Natural killer cell (primary cell): ENCODE data around the gene NRSN2. TPM values are rescaled to one million over a fixed set of nuclear protein-coding genes. Genes with fewer than 3 reads are reported as not detected.

Experiments used
- ATAC-seq, 3 donors: fragments of 150-1000 bp in 2 of 3; fragments of 200-7000 bp in 1 of 3; cut with Tn5 transposase; 1 replicate in 1 of 3; 2 replicates in 2 of 3; pipeline ENCODE4 v1.10.0; 2021; ENCODE audit warnings: mild to moderate bottlenecking in 2 of 3, moderate library complexity in 2 of 3
- DNase-seq, 2 donors: peaks; one replicate each; pipeline versions ENCODE4 v3.0.0 to v3.0.0-alpha.2; 2013 to 2021; ENCODE audit warnings: mixed read lengths in 1 of 2
- H3K27ac ChIP-seq: one replicate; pipeline ENCODE4 v1.5.1; 2013; ENCODE audit warnings: mild to moderate bottlenecking, low read length
- H3K27me3 ChIP-seq: one replicate; pipeline ENCODE4 v1.6.1; 2013; ENCODE audit warnings: low read length; ENCODE audit not compliant: control insufficient read depth, insufficient read depth
- H3K36me3 ChIP-seq: one replicate; pipeline ENCODE4 v1.6.1; 2013; ENCODE audit warnings: low read length; ENCODE audit not compliant: control insufficient read depth, insufficient read depth
- H3K4me1 ChIP-seq: one replicate; pipeline ENCODE4 v1.6.1; 2013; ENCODE audit warnings: low read length; ENCODE audit not compliant: control insufficient read depth, insufficient read depth
- H3K4me3 ChIP-seq: one replicate; pipeline ENCODE4 v1.5.1; 2013; ENCODE audit warnings: low read length
- H3K9me3 ChIP-seq: one replicate; pipeline ENCODE4 v1.6.1; 2013; ENCODE audit warnings: low read length; ENCODE audit not compliant: control insufficient read depth, insufficient read depth
- H3K27ac Mint-ChIP-seq, 2 donors: one replicate each; pipeline ENCODE4 v1.8.0; 2022; ENCODE audit warnings: mild to moderate bottlenecking in 2 of 2, mixed read lengths in 2 of 2, moderate library complexity in 1 of 2
- H3K27me3 Mint-ChIP-seq, 2 donors: one replicate each; pipeline ENCODE4 v1.8.0; 2022; ENCODE audit warnings: low read depth in 2 of 2, mixed read lengths in 2 of 2
- H3K36me3 Mint-ChIP-seq: one replicate; pipeline ENCODE4 v1.8.0; 2022; ENCODE audit warnings: mixed read lengths
- H3K4me1 Mint-ChIP-seq, 2 donors: one replicate each; pipeline ENCODE4 v1.8.0; 2022; ENCODE audit warnings: mixed read lengths in 2 of 2
- H3K4me3 Mint-ChIP-seq: one replicate; pipeline ENCODE4 v1.8.0; 2022; ENCODE audit warnings: mild to moderate bottlenecking, moderate library complexity, mixed read lengths
- H3K9me3 Mint-ChIP-seq, 2 donors: one replicate each; pipeline ENCODE4 v1.8.0; 2022; ENCODE audit warnings: mixed read lengths in 2 of 2
- WGBS: methylation state at CpG from one replicate; pipeline ENCODE4 v1.1.7; 2013; ENCODE audit warnings: missing lambda C conversion rate; ENCODE audit not compliant: insufficient coverage; 5-methylcytosine and 5-hydroxymethylcytosine counted together
- intact Hi-C: fragments of 100-400 bp; cut with micrococcal nuclease; formaldehyde crosslinking; loops from one replicate; pipeline ENCODE4 v1.14.2; 2022
- total RNA-seq, 4 donors: library from RNA; stranded (reverse); fragments of 120-200 nt in 1 of 4; gene quantifications; one replicate each; pipeline versions ENCODE4 v1.2.3 to v1.2.4, GENCODE V29; 2013 to 2022
- TF ChIP-seq, protein P1 (sequence below): fragments of 200-600 bp; IDR thresholded peaks from one replicate; pipeline ENCODE4 v1.8.0; 2022; ENCODE audit warnings: antibody characterized with exemption

The NRSN2 gene
- total RNA-seq, 3 donors from 2014 or later (not counting 1 experiment from before 2014, with no cell fraction given): 6.6 to 9.3 (median 8.4) TPM

DNA sequence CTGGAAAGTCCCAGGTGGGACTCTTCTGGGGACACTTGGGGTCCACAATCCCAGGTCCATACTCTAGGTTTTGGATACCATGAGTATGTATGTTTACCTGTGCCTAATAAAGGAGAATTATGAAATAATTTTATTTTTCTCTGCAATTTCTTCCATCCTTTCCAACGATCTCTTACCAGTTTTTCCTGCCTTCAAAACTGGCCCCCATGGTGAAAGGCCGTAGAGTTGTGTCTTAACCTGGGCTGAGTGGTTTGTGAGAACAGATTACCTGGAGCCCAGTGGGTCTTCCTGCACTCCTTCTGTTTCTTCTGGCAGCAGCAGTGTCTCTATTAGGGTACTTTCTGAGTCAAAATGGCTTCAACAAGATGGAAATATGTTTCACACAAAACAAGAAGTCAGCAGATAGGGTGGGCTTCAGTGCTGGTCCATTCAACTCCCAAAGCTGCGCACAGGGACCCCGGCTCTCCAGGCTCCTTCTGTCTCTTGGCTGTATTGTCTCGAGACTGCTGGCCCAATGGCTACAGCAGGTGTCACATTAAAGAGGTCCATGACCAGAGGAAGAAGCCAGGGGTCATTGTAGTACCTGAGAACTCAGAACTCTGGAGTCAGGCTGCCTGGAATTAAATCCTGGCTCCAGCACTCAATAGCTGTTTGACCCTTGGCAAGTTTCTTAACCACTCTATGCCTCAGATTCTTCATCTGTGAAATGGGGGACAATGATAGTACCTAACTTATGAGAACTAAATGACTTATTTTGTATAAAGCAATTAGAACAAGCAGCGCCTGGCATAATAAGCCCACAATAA, 50.7 kb downstream of the NRSN2 start:
- no peak overlapping the region for H3K4me3 Mint-ChIP-seq

DNA sequence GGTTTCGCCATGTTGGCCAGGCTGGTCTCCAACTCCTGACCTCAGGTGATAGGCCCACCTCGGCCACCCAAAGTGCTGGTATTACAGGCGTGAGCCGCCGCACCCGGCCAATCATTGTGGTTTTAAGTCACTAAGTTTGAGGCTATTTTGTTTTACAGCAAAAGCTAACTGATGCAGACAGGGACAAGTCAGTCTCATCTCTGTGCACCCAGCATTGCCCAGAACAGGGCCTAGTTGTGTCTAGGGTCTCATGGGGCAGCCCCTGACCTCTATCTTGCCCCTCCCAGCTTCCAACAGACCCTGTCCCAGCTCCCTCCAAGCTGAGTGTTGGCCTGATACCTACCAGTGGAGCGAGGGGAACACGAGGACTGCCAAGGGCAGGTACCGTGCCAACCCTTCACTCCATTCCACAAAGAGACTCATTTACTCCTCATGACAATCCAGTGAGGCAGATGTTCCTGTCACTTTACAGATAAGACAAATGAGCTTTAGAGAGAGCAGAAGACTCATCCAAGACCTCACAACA, 52.3 kb downstream of the NRSN2 start:
- no peaks in the 10 kb centered on the region for H3K36me3 Mint-ChIP-seq
- Histone ChIP-seq H3K4me1 (peaks cover 2% of the 10 kb centered on the region), H3K4me3 (no peak overlapping the region), H3K27ac (no peak overlapping the region), H3K27me3 (no peaks in the 10 kb centered on the region), H3K36me3 (peaks cover 26% of the 10 kb centered on the region), H3K9me3 (no peaks in the 10 kb centered on the region)
- WGBS: 92% methylated on average over 9 of the region's 9 CpGs
- TF ChIP-seq, protein P1, sequence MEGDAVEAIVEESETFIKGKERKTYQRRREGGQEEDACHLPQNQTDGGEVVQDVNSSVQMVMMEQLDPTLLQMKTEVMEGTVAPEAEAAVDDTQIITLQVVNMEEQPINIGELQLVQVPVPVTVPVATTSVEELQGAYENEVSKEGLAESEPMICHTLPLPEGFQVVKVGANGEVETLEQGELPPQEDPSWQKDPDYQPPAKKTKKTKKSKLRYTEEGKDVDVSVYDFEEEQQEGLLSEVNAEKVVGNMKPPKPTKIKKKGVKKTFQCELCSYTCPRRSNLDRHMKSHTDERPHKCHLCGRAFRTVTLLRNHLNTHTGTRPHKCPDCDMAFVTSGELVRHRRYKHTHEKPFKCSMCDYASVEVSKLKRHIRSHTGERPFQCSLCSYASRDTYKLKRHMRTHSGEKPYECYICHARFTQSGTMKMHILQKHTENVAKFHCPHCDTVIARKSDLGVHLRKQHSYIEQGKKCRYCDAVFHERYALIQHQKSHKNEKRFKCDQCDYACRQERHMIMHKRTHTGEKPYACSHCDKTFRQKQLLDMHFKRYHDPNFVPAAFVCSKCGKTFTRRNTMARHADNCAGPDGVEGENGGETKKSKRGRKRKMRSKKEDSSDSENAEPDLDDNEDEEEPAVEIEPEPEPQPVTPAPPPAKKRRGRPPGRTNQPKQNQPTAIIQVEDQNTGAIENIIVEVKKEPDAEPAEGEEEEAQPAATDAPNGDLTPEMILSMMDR: no peak
- no peak overlapping the region for H3K4me3 Mint-ChIP-seq
- no peak for ATAC-seq
- no peaks in the 10 kb centered on the region for H3K9me3 Mint-ChIP-seq
- no peak for DNase-seq
- no peaks in the 10 kb centered on the region for H3K27me3 Mint-ChIP-seq
- H3K27ac Mint-ChIP-seq: no peak overlapping the region
- intact Hi-C loops: no loop called here
- H3K4me1 Mint-ChIP-seq: peaks cover 0 to 6% of the 10 kb centered on the region in 2 donors

More for the DNA sequence above, 50.7 kb downstream of the NRSN2 start:
- Histone ChIP-seq H3K4me1 (peaks cover 2% of the 10 kb centered on the region), H3K4me3 (no peak overlapping the region), H3K9me3 (no peaks in the 10 kb centered on the region), H3K27ac (no peak overlapping the region), H3K36me3 (peaks cover 33% of the 10 kb centered on the region), H3K27me3 (no peaks in the 10 kb centered on the region)
- no peak for DNase-seq
- Mint-ChIP-seq H3K27ac (no peak overlapping the region), H3K4me1 (no peaks in the 10 kb centered on the region), H3K36me3 (no peaks in the 10 kb centered on the region), H3K9me3 (no peaks in the 10 kb centered on the region), H3K27me3 (no peaks in the 10 kb centered on the region)
- WGBS: 96% methylated on average over 5 of the region's 6 CpGs
- TF ChIP-seq, protein P1: no peak
- ATAC-seq: no peak
- intact Hi-C loops: no loop called here

DNA sequence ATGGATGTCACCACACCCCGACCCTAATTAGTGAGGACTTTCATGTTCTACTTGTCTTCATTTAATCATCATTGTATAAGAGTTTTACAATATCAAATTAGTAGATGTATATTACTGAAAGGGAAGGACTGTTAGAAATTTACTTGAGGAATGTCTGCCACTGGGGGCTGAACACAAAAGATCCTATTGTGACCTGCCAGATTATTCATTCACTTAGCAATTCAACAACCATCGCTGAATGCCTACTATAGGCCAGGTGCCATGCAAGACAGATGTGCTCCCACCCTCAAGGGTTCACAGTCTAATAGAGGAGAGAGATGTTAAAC, 53.2 kb downstream of the NRSN2 start:
- no peak overlapping the region for H3K4me3 Mint-ChIP-seq
- TF ChIP-seq, protein P1: no peak
- 100% methylated on average over 1 of the region's 2 CpGs for WGBS
- H3K36me3 Mint-ChIP-seq: no peaks in the 10 kb centered on the region
- peaks cover 2% of the 10 kb centered on the region for H3K4me1 ChIP-seq
- intact Hi-C loops: loop anchor here (10.0 kb wide), 1 partner anchor 45 kb away; no protein-coding TSS in a partner anchor
- ATAC-seq (no peak), DNase-seq (no peak)
- H3K4me1 Mint-ChIP-seq: peaks cover 0 to 6% of the 10 kb centered on the region in 2 donors
- H3K9me3 Mint-ChIP-seq: no peaks in the 10 kb centered on the region
- no peaks in the 10 kb centered on the region for H3K9me3 ChIP-seq
- peaks cover 20% of the 10 kb centered on the region for H3K36me3 ChIP-seq
- no peaks in the 10 kb centered on the region for H3K27me3 ChIP-seq
- no peak overlapping the region for H3K27ac ChIP-seq
- H3K27ac Mint-ChIP-seq: no peak overlapping the region
- H3K27me3 Mint-ChIP-seq: no peaks in the 10 kb centered on the region
- no peak overlapping the region for H3K4me3 ChIP-seq
